SHP77 (cell line): ENCODE results near the gene MYRF.

Experiments used
- DNase-seq, 2 experiments: peaks; one replicate each; lab custom pipeline; 2025; lab: John Stamatoyannopoulos, UW

Gene MYRF

DNA sequence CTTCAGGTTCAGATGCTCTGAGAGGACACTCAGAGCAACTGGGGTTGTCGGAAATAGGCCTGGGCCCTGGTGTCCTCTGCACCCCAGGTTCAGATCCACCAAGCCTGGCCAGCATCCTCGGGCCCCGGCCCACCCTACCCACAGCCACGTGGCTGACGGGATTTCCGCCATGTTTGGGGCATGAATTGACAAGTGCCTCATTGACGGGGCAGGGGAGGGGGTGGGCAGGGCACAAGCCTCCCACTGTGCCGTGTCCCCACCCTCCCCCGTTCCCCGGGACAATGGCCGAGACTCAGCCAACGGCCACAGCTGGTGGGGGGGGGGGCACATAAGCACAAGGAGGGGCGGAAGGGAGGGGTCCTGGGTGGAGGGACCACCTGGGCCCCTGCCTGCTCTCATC lies 8.5 kb downstream of the MYRF start:
- no peak for DNase-seq

GRCh38 chr11:61761440-61762222 lies 9.2 kb downstream of the MYRF start:
- no peak for DNase-seq

DNA sequence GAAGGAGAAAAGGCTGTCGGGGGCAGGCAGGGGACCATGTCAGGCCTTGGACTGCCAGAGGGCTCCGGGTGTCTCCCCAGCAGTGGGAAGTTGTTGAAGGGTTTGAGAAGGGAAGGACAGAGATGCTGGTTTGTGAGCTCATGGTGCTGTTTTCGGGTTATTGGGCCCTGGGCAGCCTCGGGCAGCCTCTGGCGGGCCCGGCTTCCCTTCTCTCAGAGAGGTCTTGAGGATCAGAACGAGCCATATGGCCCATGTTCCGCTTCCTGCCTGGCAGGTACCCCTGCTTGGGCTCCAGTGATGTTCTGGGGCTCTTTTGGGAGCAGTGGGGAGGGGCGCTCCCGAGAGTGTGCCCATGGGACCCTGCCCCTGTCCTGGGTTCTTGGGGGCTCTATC lies 9.8 kb downstream of the MYRF start:
- DNase-seq, result no peak

- DNase-seq, result no peak
These were observed 10.4 kb downstream of the MYRF start for GRCh38 chr11:61762798-61763197.

DNA sequence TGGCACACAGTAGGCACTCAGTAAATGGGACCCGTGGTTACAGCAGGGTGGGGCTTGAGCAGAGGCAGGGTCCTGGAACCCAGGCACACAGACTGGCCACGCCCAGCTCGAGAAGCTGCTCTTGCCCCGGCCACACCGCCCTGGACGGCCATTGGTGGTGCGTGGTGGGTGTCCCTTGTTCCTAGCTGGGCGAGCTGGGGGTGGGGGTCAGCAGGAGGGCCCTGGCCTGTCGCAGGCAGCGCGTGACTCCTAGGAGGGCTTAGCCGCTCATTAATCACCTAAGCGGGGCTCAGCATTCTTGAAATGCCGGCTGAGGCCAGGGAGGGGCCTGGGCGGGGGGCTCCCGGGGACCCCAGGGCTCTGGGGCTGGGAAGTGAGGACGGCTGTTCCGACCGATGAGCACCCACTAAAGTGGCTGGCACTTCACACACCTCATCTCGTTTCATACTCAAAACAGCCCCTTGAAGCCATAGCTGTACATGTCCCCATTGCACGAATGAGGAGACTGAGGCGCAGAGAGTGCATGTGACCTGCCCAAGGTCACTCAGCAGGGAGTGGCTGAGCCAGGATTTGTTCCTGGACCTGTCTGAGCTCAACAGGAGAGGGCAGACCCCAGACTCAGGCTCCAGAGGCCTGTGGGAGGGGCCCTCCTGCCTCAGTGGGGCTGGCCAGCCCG lies 11.6 kb downstream of the MYRF start:
- DNase-seq, result no peak

DNA sequence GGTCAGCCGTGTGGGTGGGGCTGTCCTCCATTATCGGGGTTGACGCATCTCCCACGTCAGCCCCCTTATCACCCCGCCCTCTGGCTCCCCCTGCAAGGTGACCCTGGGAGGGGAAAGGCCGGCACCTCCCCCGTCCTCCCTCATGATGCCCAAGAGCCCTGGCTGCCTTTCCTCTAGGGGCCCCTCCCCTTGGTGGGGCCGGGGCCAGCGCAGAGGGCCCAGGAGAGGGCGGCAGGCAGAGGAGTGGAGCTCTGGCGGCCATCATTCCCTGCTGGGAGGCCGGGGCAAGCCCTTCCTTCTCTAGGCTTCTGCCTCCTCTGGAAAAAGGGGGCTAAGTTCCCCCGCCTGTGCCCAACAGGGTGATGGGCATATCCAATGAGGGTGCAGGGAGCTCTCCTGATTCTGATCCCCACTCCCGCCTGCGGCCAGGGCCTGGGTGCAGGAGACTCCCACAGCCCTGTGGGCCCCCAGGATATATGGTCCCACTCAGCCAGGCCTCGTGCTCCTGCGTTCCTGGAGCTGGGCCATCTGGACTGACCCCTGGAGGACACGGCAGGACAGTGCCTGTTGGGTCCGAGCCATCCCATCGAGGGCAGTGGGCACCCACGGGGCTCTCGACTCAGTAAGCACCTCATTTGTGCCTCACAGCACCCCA lies 12.3 kb downstream of the MYRF start:
- no peak for DNase-seq

DNA sequence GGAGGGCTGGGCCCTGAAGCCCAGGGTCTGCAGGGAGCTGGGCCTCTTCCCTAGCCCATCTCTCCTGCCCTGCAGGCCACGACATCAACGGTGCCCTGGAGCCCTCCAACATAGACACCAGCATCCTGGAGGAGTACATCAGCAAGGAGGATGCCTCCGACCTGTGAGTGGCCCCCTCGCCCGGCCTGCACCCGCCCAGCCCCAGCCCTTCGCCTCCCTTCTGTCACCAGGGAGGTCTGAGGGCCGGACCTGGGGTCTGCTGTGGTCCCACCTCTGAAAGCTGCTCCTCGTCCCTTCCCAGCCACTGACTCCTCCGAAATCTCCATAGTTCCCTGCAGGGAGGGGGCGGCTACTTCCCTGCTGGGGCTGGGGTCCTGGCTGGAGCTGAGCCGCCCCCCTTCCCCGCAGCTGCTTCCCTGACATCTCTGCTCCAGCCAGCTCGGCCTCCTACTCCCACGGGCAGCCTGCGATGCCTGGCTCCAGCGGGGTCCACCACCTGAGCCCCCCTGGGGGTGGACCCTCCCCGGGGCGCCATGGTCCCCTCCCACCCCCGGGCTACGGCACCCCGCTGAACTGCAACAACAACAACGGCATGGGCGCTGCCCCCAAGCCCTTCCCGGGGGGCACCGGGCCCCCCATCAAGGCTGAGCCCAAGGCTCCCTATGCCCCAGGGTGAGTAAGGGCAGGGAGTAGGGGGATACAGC lies 13.3 kb downstream of the MYRF start:
- DNase-seq, result no peak

DNA sequence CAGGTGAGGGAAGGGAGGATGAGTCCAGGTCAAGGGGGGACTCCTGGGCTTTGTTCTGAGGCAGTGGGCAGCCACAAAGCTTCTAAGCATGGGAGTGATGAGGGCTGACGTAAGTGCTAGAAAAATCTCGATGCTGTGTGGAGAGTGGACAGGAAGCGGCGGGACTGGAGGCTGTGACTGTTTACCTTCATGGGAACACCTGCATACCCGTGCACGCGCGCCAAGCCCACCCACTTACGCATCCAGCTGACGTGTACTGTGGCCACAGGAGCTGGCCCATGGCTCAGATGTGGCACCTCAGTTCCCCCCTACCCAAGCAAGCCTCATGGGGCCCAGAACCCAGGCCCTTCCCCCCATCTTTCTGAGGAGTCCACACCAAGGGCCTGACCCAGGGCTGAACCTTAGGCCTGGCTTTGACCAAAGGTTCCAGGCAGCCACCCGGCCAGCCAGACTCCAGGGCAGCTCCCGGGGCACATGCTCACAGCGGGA lies 14.0 kb downstream of the MYRF start:
- DNase-seq, result peak; percentile 29 to 48

GRCh38 chr11:61768376-61769076 lies 16.1 kb downstream of the MYRF start:
- DNase-seq, result no peak

DNA sequence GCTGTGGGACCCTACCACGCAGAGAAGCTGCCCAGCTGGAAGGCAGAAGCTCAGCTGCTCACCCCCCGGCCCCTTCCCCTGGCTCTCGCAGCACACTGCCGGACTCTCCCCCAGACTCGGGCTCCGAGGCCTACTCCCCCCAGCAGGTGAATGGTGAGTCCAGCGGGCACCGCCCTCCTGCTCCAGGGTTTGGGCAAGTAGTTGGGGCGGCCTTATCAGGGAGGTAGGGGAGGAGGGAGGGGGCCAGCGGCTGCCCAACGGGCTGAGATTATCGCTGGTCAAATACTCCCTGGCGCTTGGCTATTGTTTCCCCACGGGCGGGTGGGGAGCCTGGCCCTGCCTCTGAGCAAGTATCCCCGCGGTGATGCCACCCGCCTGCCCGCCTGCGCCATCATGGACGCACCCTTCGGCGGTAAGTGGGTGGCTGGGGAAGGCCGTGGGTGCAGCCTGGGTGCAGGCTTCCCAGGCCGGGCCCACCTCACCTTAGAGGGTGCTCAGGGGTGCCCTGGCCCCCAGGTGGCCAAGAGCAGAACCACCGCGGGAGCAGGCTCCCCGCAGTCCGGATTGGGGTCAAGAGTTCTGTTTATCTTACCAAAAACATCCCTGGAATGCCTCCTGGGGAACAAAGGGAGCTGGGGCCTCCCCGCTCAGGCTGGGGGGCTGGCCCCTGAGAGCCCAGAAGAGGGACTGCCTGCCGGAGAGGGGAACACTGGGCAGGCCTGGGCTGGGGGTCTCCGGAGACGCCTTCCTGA lies 16.9 kb downstream of the MYRF start:
- no peak for DNase-seq

- DNase-seq, result no peak
These were observed 17.7 kb downstream of the MYRF start for GRCh38 chr11:61769946-61770683.

GRCh38 chr11:61771195-61771894 lies 18.9 kb downstream of the MYRF start:
- no peak for DNase-seq

GRCh38 chr11:61771985-61772455 lies 19.6 kb downstream of the MYRF start:
- no peak for DNase-seq

GRCh38 chr11:61773356-61773755 lies 20.9 kb downstream of the MYRF start:
- no peak for DNase-seq

GRCh38 chr11:61773809-61774208 lies 21.4 kb downstream of the MYRF start:
- no peak for DNase-seq

DNA sequence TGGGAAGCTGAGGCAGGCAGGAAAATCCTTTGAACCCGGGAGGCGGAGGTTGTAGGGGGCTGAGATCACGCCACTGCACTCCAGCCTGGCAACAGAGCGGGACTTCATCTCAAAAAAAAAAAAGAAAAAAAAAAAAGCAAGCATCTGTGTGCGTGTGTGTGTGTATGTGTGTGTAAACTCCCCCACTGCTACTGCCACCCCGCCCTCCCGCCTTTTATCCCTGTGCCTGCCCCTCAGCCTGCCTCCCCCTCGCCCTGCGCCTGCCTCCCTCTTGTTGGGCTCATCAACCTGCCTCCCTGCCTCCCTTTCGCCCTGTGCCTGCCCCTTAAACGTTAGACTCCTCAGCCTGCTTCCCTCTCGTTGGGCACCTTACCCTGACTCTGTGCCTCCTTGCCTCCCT lies 22.0 kb downstream of the MYRF start:
- no peak for DNase-seq

GRCh38 chr11:61775106-61775505 lies 22.7 kb downstream of the MYRF start:
- no peak for DNase-seq

DNA sequence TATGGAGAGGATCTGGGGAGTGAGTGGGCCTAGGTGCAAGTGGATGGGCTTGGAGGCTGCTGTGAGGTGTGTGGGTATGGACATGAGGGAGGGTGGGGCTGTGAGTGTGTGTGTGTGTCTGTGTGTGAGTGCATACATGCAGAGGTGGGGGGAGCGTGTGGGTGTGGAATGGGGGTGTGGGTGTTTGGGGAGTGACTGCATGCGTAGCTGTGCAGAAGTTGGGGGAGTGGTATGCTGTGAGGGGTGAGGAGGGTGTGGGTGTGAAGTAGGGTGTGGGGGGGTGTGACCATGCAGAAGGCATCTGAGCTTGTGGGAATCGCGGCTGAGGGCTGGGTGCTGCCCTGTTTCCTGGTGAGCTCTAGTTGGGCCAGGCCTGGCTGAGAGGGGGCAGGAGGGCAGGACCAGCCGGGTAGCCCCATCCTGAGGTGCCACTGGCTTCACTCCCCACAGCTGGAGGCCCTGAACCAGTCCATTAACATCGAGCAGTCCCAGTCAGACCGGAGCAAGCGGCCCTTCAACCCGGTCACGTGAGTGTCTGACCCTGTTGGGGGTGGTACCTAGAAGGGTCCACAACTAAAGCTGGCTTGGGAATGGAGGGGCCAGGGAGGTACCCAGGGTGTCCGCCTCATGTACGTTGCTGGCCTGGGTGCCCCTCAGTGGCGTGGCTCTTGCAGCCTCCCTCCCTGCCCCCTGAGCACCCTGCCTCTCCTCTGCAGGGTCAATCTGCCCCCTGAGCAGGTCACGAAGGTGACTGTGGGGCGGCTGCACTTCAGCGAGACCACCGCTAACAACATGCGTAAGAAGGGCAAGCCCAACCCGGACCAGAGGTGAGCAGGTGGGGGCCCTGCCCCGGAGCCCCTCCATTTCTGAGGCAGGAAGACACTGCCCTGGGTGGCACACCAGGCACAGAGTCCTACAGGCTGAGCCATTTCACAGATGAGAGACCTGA lies 23.4 kb downstream of the MYRF start:
- no peak for DNase-seq
